ENCODE data around the gene TOB2. TPM values are rescaled to one million over a fixed set of nuclear protein-coding genes. Genes with fewer than 3 reads are reported as not detected.

TOB2 gene
- total RNA-seq, 2 donors from 2014 or later, result 32.5 TPM

- DNase-seq (no peak), ATAC-seq (replicated peaks in 1 of 2) (no peak)
- Mint-ChIP-seq H3K36me3 (ENCODE audit: insufficient read depth in 2 of 2) (peaks cover 4 to 17% of the 10 kb centered on the region in 2 donors), H3K27ac (no peak overlapping the region), H3K4me3 (no peak overlapping the region), H3K9me3 (no peaks in the 10 kb centered on the region), H3K4me1 (ENCODE audit: low read depth) (peaks cover 4% of the 10 kb centered on the region), H3K27me3 (ENCODE audit: low read depth) (no peaks in the 10 kb centered on the region)
Measured at GRCh38 chr22:41431656-41432055, 14.9 kb downstream of the TOB2 start.

- peaks cover 21% of the 10 kb centered on the region for H3K4me1 Mint-ChIP-seq (ENCODE audit: low read depth)
- ATAC-seq (replicated peaks in 1 of 2) (no peak), DNase-seq (no peak)
- H3K27ac Mint-ChIP-seq, result peak overlapping the region; percentile 75
- peaks cover 5 to 9% of the 10 kb centered on the region in 2 donors for H3K36me3 Mint-ChIP-seq (ENCODE audit: insufficient read depth in 2 of 2)
- H3K9me3 Mint-ChIP-seq, result no peaks in the 10 kb centered on the region
- H3K4me3 Mint-ChIP-seq, result no peak overlapping the region
- H3K27me3 Mint-ChIP-seq (ENCODE audit: low read depth), result no peaks in the 10 kb centered on the region
Measured at GRCh38 chr22:41429951-41430332, 16.7 kb downstream of the TOB2 start.

- DNase-seq (no peak), ATAC-seq (replicated peaks in 1 of 2) (no peak)
- no peak overlapping the region for H3K4me3 Mint-ChIP-seq
- H3K9me3 Mint-ChIP-seq, result no peaks in the 10 kb centered on the region
- no peaks in the 10 kb centered on the region for H3K27me3 Mint-ChIP-seq (ENCODE audit: low read depth)
- no peak overlapping the region for H3K27ac Mint-ChIP-seq
- peaks cover 23% of the 10 kb centered on the region for H3K4me1 Mint-ChIP-seq (ENCODE audit: low read depth)
- H3K36me3 Mint-ChIP-seq (ENCODE audit: insufficient read depth in 2 of 2), result peaks cover 5 to 9% of the 10 kb centered on the region in 2 donors
Measured at GRCh38 chr22:41429232-41429950, 17.2 kb downstream of the TOB2 start.

GRCh38 chr22:41425660-41426365 is 20.8 kb downstream of the TOB2 start:
- DNase-seq (peak; percentile 70 to 72), ATAC-seq (replicated peaks in 1 of 2) (peak; percentile 96 to 98)
- peaks cover 7 to 8% of the 10 kb centered on the region in 2 donors for H3K36me3 Mint-ChIP-seq (ENCODE audit: insufficient read depth in 2 of 2)
- H3K9me3 Mint-ChIP-seq, result no peaks in the 10 kb centered on the region
- H3K27ac Mint-ChIP-seq, result peak overlapping the region; percentile 14
- peak overlapping the region; percentile 54 to 58 for H3K4me3 Mint-ChIP-seq
- H3K27me3 Mint-ChIP-seq (ENCODE audit: low read depth), result no peaks in the 10 kb centered on the region
- H3K4me1 Mint-ChIP-seq (ENCODE audit: low read depth), result peaks cover 23% of the 10 kb centered on the region

- Mint-ChIP-seq H3K27me3 (ENCODE audit: low read depth) (no peaks in the 10 kb centered on the region), H3K36me3 (ENCODE audit: insufficient read depth in 2 of 2) (peaks cover 1 to 3% of the 10 kb centered on the region in 2 donors), H3K9me3 (no peaks in the 10 kb centered on the region), H3K4me1 (ENCODE audit: low read depth) (peaks cover 18% of the 10 kb centered on the region), H3K4me3 (no peak overlapping the region), H3K27ac (no peak overlapping the region)
- no peak for ATAC-seq (replicated peaks in 1 of 2)
- no peak for DNase-seq
Measured at GRCh38 chr22:41418717-41419116, 27.9 kb downstream of the TOB2 start.

GRCh38 chr22:41417622-41418390 is 28.8 kb downstream of the TOB2 start:
- no peak overlapping the region for H3K27ac Mint-ChIP-seq

GRCh38 chr22:41415554-41415953 is 31.0 kb downstream of the TOB2 start:
- peak overlapping the region; percentile 97 to 99 for H3K4me3 Mint-ChIP-seq
- H3K27me3 Mint-ChIP-seq (ENCODE audit: low read depth), result no peaks in the 10 kb centered on the region
- H3K27ac Mint-ChIP-seq, result peak overlapping the region; percentile 42
- H3K4me1 Mint-ChIP-seq (ENCODE audit: low read depth), result peaks cover 38% of the 10 kb centered on the region
- ATAC-seq (replicated peaks in 1 of 2), result no peak
- H3K9me3 Mint-ChIP-seq, result no peaks in the 10 kb centered on the region
- H3K36me3 Mint-ChIP-seq (ENCODE audit: insufficient read depth in 2 of 2), result peaks cover 0 to 2% of the 10 kb centered on the region in 2 donors
- no peak for DNase-seq

More at GRCh38 chr22:41417622-41418390, 28.8 kb downstream of the TOB2 start:
- no peak for DNase-seq
- Mint-ChIP-seq H3K4me1 (ENCODE audit: low read depth) (peaks cover 18% of the 10 kb centered on the region), H3K4me3 (no peak overlapping the region), H3K36me3 (ENCODE audit: insufficient read depth in 2 of 2) (peaks cover 0 to 2% of the 10 kb centered on the region in 2 donors), H3K27me3 (ENCODE audit: low read depth) (no peaks in the 10 kb centered on the region), H3K9me3 (no peaks in the 10 kb centered on the region)
- no peak for ATAC-seq (replicated peaks in 1 of 2)

- H3K27ac Mint-ChIP-seq, result peak overlapping the region; percentile 81
- ATAC-seq (replicated peaks in 1 of 2), result no peak
- H3K4me3 Mint-ChIP-seq, result peak overlapping the region; percentile 14 to 50
- DNase-seq, result no peak
- H3K9me3 Mint-ChIP-seq, result no peaks in the 10 kb centered on the region
- H3K36me3 Mint-ChIP-seq (ENCODE audit: insufficient read depth in 2 of 2), result peaks cover 0 to 2% of the 10 kb centered on the region in 2 donors
- H3K4me1 Mint-ChIP-seq (ENCODE audit: low read depth), result peaks cover 47% of the 10 kb centered on the region
- no peaks in the 10 kb centered on the region for H3K27me3 Mint-ChIP-seq (ENCODE audit: low read depth)
Measured at GRCh38 chr22:41411021-41411851, 35.4 kb downstream of the TOB2 start.

- H3K9me3 Mint-ChIP-seq, result no peaks in the 10 kb centered on the region
- H3K27ac Mint-ChIP-seq, result peak overlapping the region; percentile 40
- no peak for ATAC-seq (replicated peaks in 1 of 2)
- no peak for DNase-seq
- H3K36me3 Mint-ChIP-seq (ENCODE audit: insufficient read depth in 2 of 2), result peaks cover 0 to 2% of the 10 kb centered on the region in 2 donors
- peak overlapping the region in 1 of 2 donors; percentile 16 for H3K4me3 Mint-ChIP-seq
- H3K4me1 Mint-ChIP-seq (ENCODE audit: low read depth), result peaks cover 48% of the 10 kb centered on the region
- no peaks in the 10 kb centered on the region for H3K27me3 Mint-ChIP-seq (ENCODE audit: low read depth)
Measured at GRCh38 chr22:41410311-41410751, 36.3 kb downstream of the TOB2 start.

GRCh38 chr22:41408665-41409064 is 37.9 kb downstream of the TOB2 start:
- DNase-seq (no peak), ATAC-seq (replicated peaks in 1 of 2) (no peak)
- Mint-ChIP-seq H3K9me3 (no peaks in the 10 kb centered on the region), H3K27ac (no peak overlapping the region), H3K4me1 (ENCODE audit: low read depth) (peaks cover 48% of the 10 kb centered on the region), H3K4me3 (no peak overlapping the region), H3K27me3 (ENCODE audit: low read depth) (no peaks in the 10 kb centered on the region), H3K36me3 (ENCODE audit: insufficient read depth in 2 of 2) (no peaks in the 10 kb centered on the region)

GRCh38 chr22:41407433-41407832 is 39.2 kb downstream of the TOB2 start:
- peaks cover 48% of the 10 kb centered on the region for H3K4me1 Mint-ChIP-seq (ENCODE audit: low read depth)
- ATAC-seq (replicated peaks in 1 of 2) (no peak), DNase-seq (no peak)
- no peaks in the 10 kb centered on the region for H3K27me3 Mint-ChIP-seq (ENCODE audit: low read depth)
- no peaks in the 10 kb centered on the region for H3K36me3 Mint-ChIP-seq (ENCODE audit: insufficient read depth in 2 of 2)
- H3K4me3 Mint-ChIP-seq, result no peak overlapping the region
- H3K9me3 Mint-ChIP-seq, result no peaks in the 10 kb centered on the region
- H3K27ac Mint-ChIP-seq, result peak overlapping the region; percentile 57

GRCh38 chr22:41406410-41406809 is 40.2 kb downstream of the TOB2 start:
- no peak for ATAC-seq (replicated peaks in 1 of 2)
- Mint-ChIP-seq H3K27ac (peak overlapping the region; percentile 83), H3K4me3 (peak overlapping the region; percentile 61 to 66), H3K27me3 (ENCODE audit: low read depth) (no peaks in the 10 kb centered on the region), H3K36me3 (ENCODE audit: insufficient read depth in 2 of 2) (no peaks in the 10 kb centered on the region), H3K9me3 (no peaks in the 10 kb centered on the region), H3K4me1 (ENCODE audit: low read depth) (peaks cover 39% of the 10 kb centered on the region)
- no peak for DNase-seq

Measured in activated T-cell treated with anti-CD3 and anti-CD28 coated beads, Interleukin-2, amount 50 U/mL, for 72 hours (primary cell).